Osteoblast (primary cell): Measurements from ENCODE around the gene IL17C. TPM values are rescaled to one million over a fixed set of nuclear protein-coding genes. Genes with fewer than 3 reads are reported as not detected.
A peak's percentile ranks its signal among the peaks of the same experiment; 100 is the strongest.

ENCODE experiments used
- DNase-seq: peaks from one replicate; pipeline ENCODE4 v3.0.0; 2011; ENCODE audit warnings: low spot score, mixed read lengths; ENCODE audit not compliant: insufficient read length; ENCODE audit errors: missing footprints
- H2AFZ ChIP-seq: 2 replicates; pipeline ENCODE4 v1.6.0; 2011; ENCODE audit warnings: mild to moderate bottlenecking, low read length
- H3K27ac ChIP-seq: 2 replicates; pipeline ENCODE4 v1.5.1; 2011; ENCODE audit warnings: mild to moderate bottlenecking, low read depth, low read length, moderate library complexity
- H3K27me3 ChIP-seq: 2 replicates; pipeline ENCODE4 v1.6.0; 2012; ENCODE audit warnings: mild to moderate bottlenecking, control low read depth, inconsistent platforms, low read length, moderate library complexity; ENCODE audit not compliant: insufficient read depth
- H3K36me3 ChIP-seq: 2 replicates; pipeline ENCODE4 v1.5.1; 2011; ENCODE audit warnings: mild to moderate bottlenecking, low read length, control low read depth, moderate library complexity; ENCODE audit not compliant: insufficient read depth
- H3K4me1 ChIP-seq: 2 replicates; pipeline ENCODE4 v1.5.1; 2011; ENCODE audit warnings: mild to moderate bottlenecking, low read length, control low read depth, moderate library complexity; ENCODE audit not compliant: insufficient read depth
- H3K4me2 ChIP-seq: 2 replicates; pipeline ENCODE4 v1.6.0; 2011; ENCODE audit warnings: mild to moderate bottlenecking, low read length; ENCODE audit not compliant: insufficient read depth
- H3K4me3 ChIP-seq: fragments of 200-600 bp; sonication (generic); 3 replicates; pipeline ENCODE4 v1.5.1; 2012; ENCODE audit warnings: mild to moderate bottlenecking, low read length, inconsistent platforms; ENCODE audit not compliant: insufficient read depth
- H3K79me2 ChIP-seq: 2 replicates; pipeline ENCODE4 v1.6.0; 2012; ENCODE audit warnings: mild to moderate bottlenecking, low read length, control low read depth, inconsistent platforms; ENCODE audit not compliant: insufficient read depth
- H3K9me3 ChIP-seq: 2 replicates; pipeline ENCODE4 v1.5.1; 2011; ENCODE audit warnings: low read depth, low read length, control low read depth
- H4K20me1 ChIP-seq: 2 replicates; pipeline ENCODE4 v1.6.0; 2012; ENCODE audit warnings: mild to moderate bottlenecking, low read length, control low read depth; ENCODE audit not compliant: insufficient read depth
- CTCF ChIP-seq: IDR thresholded peaks from 2 replicates; pipeline ENCODE4 v1.5.1; 2011; ENCODE audit warnings: mild to moderate bottlenecking, low read depth, low read length, moderate library complexity; ENCODE audit errors: extremely low read depth
- total RNA-seq: library from RNA; depleted of rRNA; stranded (reverse); fragments of >200 nt; gene quantifications from 2 replicates; pipeline ENCODE4 v1.2.3, GENCODE V29; 2012

IL17C gene
- total RNA-seq, 1 donor = under 0.01 TPM

DNA sequence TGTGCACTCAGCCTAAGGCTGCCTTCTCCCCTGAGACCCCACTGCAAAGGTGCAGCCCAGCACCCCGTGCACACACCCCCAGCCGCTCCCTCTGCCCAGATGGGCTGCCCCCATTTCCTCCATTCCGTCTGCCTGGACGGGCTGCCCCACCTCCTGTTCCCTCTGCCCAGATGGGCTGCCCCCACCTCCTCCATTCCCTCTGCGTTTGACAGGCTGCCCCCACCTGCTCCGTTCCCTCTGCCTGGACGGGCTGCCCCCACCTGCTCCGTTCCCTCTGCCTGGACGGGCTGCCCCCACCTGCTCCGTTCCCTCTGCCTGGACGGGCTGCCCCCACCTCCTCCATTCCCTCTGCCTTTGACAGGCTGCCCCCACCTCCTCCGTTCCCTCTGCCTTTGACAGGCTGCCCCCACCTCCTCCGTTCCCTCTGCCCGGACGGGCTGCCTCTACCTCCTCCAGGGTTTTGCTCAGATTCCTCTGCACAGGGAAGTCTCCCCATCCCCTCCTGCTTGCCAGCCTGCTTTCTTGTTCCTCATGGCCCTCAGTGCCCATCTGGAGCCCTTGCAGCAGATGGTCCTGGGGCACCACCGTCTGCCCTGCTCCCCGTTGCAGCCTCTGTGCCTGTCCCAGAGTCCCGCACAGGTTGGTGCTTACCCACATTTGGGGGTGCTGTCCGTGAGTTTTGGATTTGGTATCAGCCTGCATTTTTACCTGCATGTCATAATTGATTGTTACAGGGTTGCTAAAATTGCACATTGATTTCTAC is 23.4 kb upstream of the IL17C start:
- H3K27me3 ChIP-seq = no peaks in the 10 kb centered on the region
- no peak overlapping the region for H3K4me3 ChIP-seq
- no peak overlapping the region for H3K4me2 ChIP-seq
- H3K27ac ChIP-seq = no peak overlapping the region
- no peaks in the 10 kb centered on the region for H3K4me1 ChIP-seq
- H3K9me3 ChIP-seq = no peaks in the 10 kb centered on the region
- H3K36me3 ChIP-seq = peaks cover 8% of the 10 kb centered on the region
- TF ChIP-seq CTCF = no peak
- peaks cover 52% of the 10 kb centered on the region for H3K79me2 ChIP-seq
- DNase-seq = peak; percentile 70
- peaks cover 29% of the 10 kb centered on the region for H4K20me1 ChIP-seq
- H2AFZ ChIP-seq = no peak overlapping the region

GRCh38 chr16:88616320-88616719 is 22.1 kb upstream of the IL17C start:
- Histone ChIP-seq H3K4me2 (no peak overlapping the region), H3K27me3 (no peaks in the 10 kb centered on the region), H2AFZ (no peak overlapping the region), H4K20me1 (peaks cover 35% of the 10 kb centered on the region), H3K79me2 (peaks cover 50% of the 10 kb centered on the region), H3K4me1 (no peaks in the 10 kb centered on the region), H3K9me3 (no peaks in the 10 kb centered on the region), H3K4me3 (no peak overlapping the region), H3K36me3 (no peaks in the 10 kb centered on the region), H3K27ac (no peak overlapping the region)
- peak; percentile 68 for DNase-seq
- TF ChIP-seq CTCF = no peak

DNA sequence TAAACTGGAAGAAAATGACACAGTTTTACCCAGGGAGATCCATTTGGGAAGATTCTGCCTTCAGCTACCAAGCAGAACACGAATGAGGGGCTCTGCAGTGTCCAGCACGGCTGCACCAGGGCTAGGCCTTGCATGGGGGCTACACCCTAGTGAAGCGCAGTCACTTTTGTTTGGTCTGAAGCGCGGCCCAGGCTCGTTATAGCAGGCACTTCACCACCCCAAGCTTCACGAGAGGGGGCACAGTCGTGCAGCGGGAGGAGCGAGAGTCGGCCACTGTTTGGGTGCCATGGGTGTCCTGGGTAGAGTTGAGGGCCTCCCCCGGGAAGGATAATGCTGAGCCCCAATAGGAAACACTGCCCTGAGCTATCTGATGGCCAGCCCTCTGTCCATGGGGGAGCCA is 21.6 kb upstream of the IL17C start:
- no peak overlapping the region for H3K4me2 ChIP-seq
- H3K9me3 ChIP-seq = no peaks in the 10 kb centered on the region
- peaks cover 35% of the 10 kb centered on the region for H4K20me1 ChIP-seq
- no peaks in the 10 kb centered on the region for H3K4me1 ChIP-seq
- H3K27ac ChIP-seq = no peak overlapping the region
- no peak for TF ChIP-seq CTCF
- H3K27me3 ChIP-seq = no peaks in the 10 kb centered on the region
- DNase-seq = no peak
- H3K79me2 ChIP-seq = peaks cover 50% of the 10 kb centered on the region
- no peak overlapping the region for H3K4me3 ChIP-seq
- H2AFZ ChIP-seq = no peak overlapping the region
- peaks cover 1% of the 10 kb centered on the region for H3K36me3 ChIP-seq

DNA sequence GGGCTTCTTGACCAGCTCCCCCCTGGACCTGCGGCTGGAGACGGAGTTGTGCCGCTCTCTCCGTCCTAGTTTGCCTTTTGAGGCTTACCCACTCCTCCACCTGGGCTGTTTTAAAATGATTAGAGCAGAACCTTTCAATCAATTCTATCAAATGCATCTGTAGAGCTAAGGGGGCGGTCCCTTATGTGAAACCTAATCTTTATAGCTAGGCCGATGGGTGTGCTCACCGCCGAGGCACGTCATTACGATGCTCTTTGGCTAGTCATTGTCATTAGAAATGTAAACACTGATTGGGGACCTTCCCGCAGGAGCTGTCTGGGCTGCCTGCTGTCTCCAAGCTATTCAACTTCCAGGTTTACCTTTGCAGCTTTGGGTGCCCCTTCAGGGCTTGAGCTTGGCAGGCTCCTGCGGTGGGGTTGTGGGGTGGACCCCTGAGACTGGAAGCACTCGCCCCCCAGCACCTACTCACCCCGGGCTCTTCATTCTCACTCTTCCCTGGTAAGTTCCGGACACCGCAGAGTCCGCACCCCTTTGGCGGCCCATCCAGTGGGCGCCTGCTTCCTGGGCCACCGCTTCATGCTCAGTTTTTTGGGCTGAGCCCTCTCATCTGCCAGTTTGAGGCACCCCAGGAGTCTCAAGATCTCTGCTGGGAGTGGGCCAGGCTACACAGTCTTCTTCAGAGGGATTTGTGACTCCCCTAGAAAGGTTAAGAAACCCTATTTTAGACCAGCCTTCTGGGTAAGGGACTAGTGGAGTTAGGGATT is 20.9 kb upstream of the IL17C start:
- Histone ChIP-seq H3K36me3 (peaks cover 7% of the 10 kb centered on the region), H3K4me2 (no peak overlapping the region)
- peak; percentile 68 for DNase-seq

More for the DNA sequence above, 20.9 kb upstream of the IL17C start:
- no peak overlapping the region for H3K4me3 ChIP-seq
- H3K27ac ChIP-seq = no peak overlapping the region
- no peak for TF ChIP-seq CTCF
- no peaks in the 10 kb centered on the region for H3K4me1 ChIP-seq
- peaks cover 50% of the 10 kb centered on the region for H3K79me2 ChIP-seq
- H2AFZ ChIP-seq = no peak overlapping the region
- no peaks in the 10 kb centered on the region for H3K27me3 ChIP-seq
- peaks cover 35% of the 10 kb centered on the region for H4K20me1 ChIP-seq
- no peaks in the 10 kb centered on the region for H3K9me3 ChIP-seq
